SK-N-SH (cell line): ENCODE data around the gene ZBTB47. TPM values are rescaled to one million over a fixed set of nuclear protein-coding genes. Genes with fewer than 3 reads are reported as not detected.

Experiments used
- CTCF ChIA-PET: fragments of 300-600, 350-600 bp; formaldehyde crosslinking; extraction: SDS; loops from one replicate; lab custom pipeline; 2021; lab: Yijun Ruan, JAX
- POLR2A ChIA-PET: fragments of 350-600 bp; sonication (Branson Sonifier 250); formaldehyde crosslinking; extraction: SDS; loops from one replicate; lab custom pipeline; 2020; ENCODE audit warnings: antibody characterized with exemption, inconsistent platforms; lab: Yijun Ruan, JAX
- DNase-seq: peaks from one replicate; pipeline ENCODE4 v3.0.0; 2012
- H2AFZ ChIP-seq: fragments of 200-600 bp; sonication (generic); 2 replicates; pipeline ENCODE4 v1.8.1; 2016; ENCODE audit warnings: antibody characterized with exemption, mild to moderate bottlenecking, low read depth
- H3F3A ChIP-seq: fragments of 200-600 bp; sonication (generic); replicated peaks from 2 replicates; pipeline ENCODE3; 2016; ENCODE audit warnings: antibody characterized with exemption, mild to moderate bottlenecking; ENCODE audit not compliant: insufficient read depth
- H3K27ac ChIP-seq, 2 experiments: fragments of 200-500 bp in 1 of 2; fragments of 200-600 bp in 1 of 2; sonication (Bioruptor generic) in 1 of 2; sonication (generic), shearing (Covaris generic) in 1 of 2; 2 replicates each; pipeline versions ENCODE4 v1.5.1 to v1.6.1; 2014 to 2016; ENCODE audit warnings: low read depth in 2 of 2, inconsistent platforms in 1 of 2, low read length in 1 of 2, mild to moderate bottlenecking in 1 of 2, mixed read lengths in 1 of 2
- H3K27me3 ChIP-seq: fragments of 200-600 bp; sonication (generic), shearing (Covaris generic); 2 replicates; pipeline ENCODE4 v1.6.1; 2016; ENCODE audit warnings: mixed run types; ENCODE audit not compliant: insufficient read depth
- H3K36me3 ChIP-seq, 2 experiments: fragments of 200-500 bp in 1 of 2; fragments of 200-600 bp in 1 of 2; sonication (Bioruptor generic) in 1 of 2; sonication (generic) in 1 of 2; replicated peaks in 1 of 2; 2 replicates each; pipeline versions ENCODE3 to v1.5.1; 2014 to 2016; ENCODE audit warnings: low read length in 1 of 2, mild to moderate bottlenecking in 1 of 2; ENCODE audit not compliant: insufficient read depth in 2 of 2, control insufficient read depth in 1 of 2
- H3K4me1 ChIP-seq, 2 experiments: fragments of 200-500 bp in 1 of 2; fragments of 200-600 bp in 1 of 2; sonication (Bioruptor generic) in 1 of 2; sonication (generic), shearing (Covaris generic) in 1 of 2; 2 replicates each; pipeline versions ENCODE4 v1.5.1 to v1.6.1; 2014 to 2016; ENCODE audit warnings: low read depth in 1 of 2, low read length in 1 of 2, mixed run types in 1 of 2; ENCODE audit not compliant: insufficient read depth in 2 of 2, control insufficient read depth in 1 of 2
- H3K4me2 ChIP-seq: fragments of 200-600 bp; sonication (generic), shearing (Covaris generic); 2 replicates; pipeline ENCODE4 v1.6.1; 2017; ENCODE audit warnings: mixed run types
- H3K4me3 ChIP-seq, 2 experiments: fragments of 200-500 bp in 1 of 2; fragments of 200-600 bp in 1 of 2; sonication (Bioruptor generic) in 1 of 2; sonication (generic), shearing (Covaris generic) in 1 of 2; 2 replicates each; pipeline versions ENCODE4 v1.5.1 to v1.8.1; 2014 to 2016; ENCODE audit warnings: low read depth in 2 of 2, inconsistent platforms in 1 of 2, low read length in 1 of 2, mild to moderate bottlenecking in 1 of 2, mixed read lengths in 1 of 2, moderate library complexity in 1 of 2
- H3K79me2 ChIP-seq: fragments of 200-600 bp; sonication (generic); 2 replicates; pipeline ENCODE4 v1.8.1; 2017; ENCODE audit warnings: mild to moderate bottlenecking; ENCODE audit not compliant: insufficient read depth
- H3K9ac ChIP-seq: fragments of 200-600 bp; sonication (generic); 2 replicates; pipeline ENCODE4 v1.6.1; 2017; ENCODE audit warnings: mixed run types
- H3K9me2 ChIP-seq: fragments of 200-600 bp; sonication (generic); 2 replicates; pipeline ENCODE4 v1.6.1; 2017; ENCODE audit warnings: mixed run types
- H3K9me3 ChIP-seq: fragments of 200-600 bp; sonication (generic); 2 replicates; pipeline ENCODE4 v1.6.1; 2017; ENCODE audit warnings: mixed run types, mild to moderate bottlenecking, moderate library complexity
- H4K20me1 ChIP-seq: fragments of 200-600 bp; sonication (generic); 2 replicates; pipeline ENCODE4 v1.6.1; 2017; ENCODE audit warnings: mild to moderate bottlenecking, mixed run types; ENCODE audit not compliant: insufficient read depth
- CHD2 ChIP-seq: fragments of 150-350 bp; IDR thresholded peaks from 2 replicates; pipeline ENCODE4 v1.6.1; 2018; ENCODE audit warnings: low read length; ENCODE audit not compliant: partially characterized antibody
- ELF1 ChIP-seq: IDR thresholded peaks from 2 replicates; pipeline ENCODE4 v1.4.0; 2012
- EP300 ChIP-seq, 2 experiments: IDR thresholded peaks; 2 replicates each; pipeline versions ENCODE4 v1.4.0 to v1.6.1; 2012; ENCODE audit warnings: borderline replicate concordance in 1 of 2, low read depth in 1 of 2, low read length in 1 of 2
- FOSL2 ChIP-seq: IDR thresholded peaks from 2 replicates; pipeline ENCODE4 v1.4.0; 2012; ENCODE audit warnings: low read depth, mild to moderate bottlenecking, moderate library complexity, borderline replicate concordance
- GABPA ChIP-seq: IDR thresholded peaks from 2 replicates; pipeline ENCODE4 v1.4.0; 2012; ENCODE audit warnings: low read depth, mild to moderate bottlenecking
- GATA2 ChIP-seq: sonication (generic); formaldehyde crosslinking; IDR thresholded peaks from 2 replicates; pipeline ENCODE4 v1.5.0; 2020; ENCODE audit warnings: mild to moderate bottlenecking, missing genetic modification reagents
- MXI1 ChIP-seq: IDR thresholded peaks from 2 replicates; pipeline ENCODE4 v1.6.1; 2012; ENCODE audit warnings: mild to moderate bottlenecking, low read depth, low read length, improper control_type of control experiment
- NRF1 ChIP-seq: IDR thresholded peaks from 2 replicates; pipeline ENCODE4 v1.6.1; 2012; ENCODE audit warnings: low read depth, mild to moderate bottlenecking, low read length
- PBX3 ChIP-seq: IDR thresholded peaks from 2 replicates; pipeline ENCODE4; 2012
- POLR2AphosphoS5 ChIP-seq: IDR thresholded peaks from 2 replicates; pipeline ENCODE4 v1.6.1; 2012; ENCODE audit warnings: low read depth, low read length
- RCOR1 ChIP-seq: fragments of 150-350 bp; IDR thresholded peaks from 2 replicates; pipeline ENCODE4 v1.6.1; 2017; ENCODE audit warnings: antibody characterized with exemption, low read length
- SIN3A ChIP-seq: IDR thresholded peaks from 2 replicates; pipeline ENCODE4 v1.6.1; 2012; ENCODE audit warnings: low read depth, mild to moderate bottlenecking, low read length, moderate library complexity, borderline replicate concordance
- TCF12 ChIP-seq: IDR thresholded peaks from 2 replicates; pipeline ENCODE4 v1.4.0; 2012
- TEAD4 ChIP-seq: IDR thresholded peaks from 2 replicates; pipeline ENCODE4 v1.4.0; 2012; ENCODE audit warnings: mild to moderate bottlenecking, borderline replicate concordance; ENCODE audit not compliant: insufficient read depth
- USF2 ChIP-seq: fragments of 150-350 bp; IDR thresholded peaks from 2 replicates; pipeline ENCODE4 v1.6.1; 2017; ENCODE audit warnings: antibody characterized with exemption, low read length, low read depth, borderline replicate concordance
- ZBTB33 ChIP-seq: IDR thresholded peaks from 2 replicates; pipeline ENCODE4 v1.4.0; 2012; ENCODE audit warnings: low read depth, borderline replicate concordance
- WGBS: methylation state at CpG from one replicate; pipeline ENCODE4 v1.1.6; 2017; ENCODE audit warnings: low lambda C conversion rate; 5-methylcytosine and 5-hydroxymethylcytosine counted together
- polyA plus RNA-seq, 3 experiments: library from polyadenylated mRNA; depleted of rRNA; stranded (reverse); fragments of >200 nt; gene quantifications; 2 replicates each; pipeline ENCODE4 v1.2.3, GENCODE V29; 2012
- TF ChIP-seq, protein P1 (sequence below): fragments of 200-600 bp; sonication (generic); IDR thresholded peaks from 2 replicates; pipeline ENCODE4 v1.6.1; 2017; ENCODE audit warnings: antibody characterized with exemption, mild to moderate bottlenecking, moderate library complexity
- TF ChIP-seq, protein P2 (sequence below): IDR thresholded peaks from 2 replicates; pipeline ENCODE4 v1.6.1; 2012; ENCODE audit warnings: mild to moderate bottlenecking, low read depth, low read length, moderate library complexity

ZBTB47 gene
- polyA plus RNA-seq, 1 of the 3 experiments (the other 2 are of a cell fraction): 9.9 TPM

DNA sequence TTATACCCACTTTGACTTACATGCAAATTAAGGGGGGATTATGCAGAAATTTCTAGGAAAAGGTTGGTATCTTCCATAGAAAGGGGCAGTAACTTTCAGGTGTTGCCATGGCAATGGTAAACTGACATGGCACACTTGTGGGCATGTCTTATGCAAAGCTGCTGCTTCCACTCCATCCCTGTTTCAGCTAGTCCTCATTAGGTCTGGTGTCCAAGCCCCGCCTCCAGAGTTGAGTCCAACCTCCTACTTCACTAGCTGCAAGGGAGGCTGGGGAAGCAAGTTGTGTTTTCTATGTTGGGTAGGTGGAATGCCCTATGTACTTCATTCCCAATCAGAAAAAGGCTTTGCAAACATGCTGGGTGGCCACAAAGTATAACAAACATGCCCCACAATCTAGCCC, 17.2 kb downstream of the ZBTB47 start:
- H3K27me3 ChIP-seq: no peaks in the 10 kb centered on the region
- DNase-seq: no peak

More for the DNA sequence above, 17.2 kb downstream of the ZBTB47 start:
- ChIA-PET POLR2A (no interaction called here), CTCF (interaction anchor here (1.2 kb wide), 1 partner anchor 12 kb away, joined by 4 read pairs; no protein-coding TSS in a partner anchor)
- Histone ChIP-seq H3K36me3 (no peaks in the 10 kb centered on the region), H3K79me2 (no peaks in the 10 kb centered on the region), H3K4me2 (no peak overlapping the region), H3K9me2 (no peaks in the 10 kb centered on the region), H2AFZ (no peak overlapping the region), H3F3A (no peaks in the 10 kb centered on the region), H3K9me3 (no peaks in the 10 kb centered on the region), H3K9ac (no peak overlapping the region), H3K4me1 (peaks cover 0 to 14% of the 10 kb centered on the region in 2 experiments; a peak in 1 of 4 replicates), H4K20me1 (no peaks in the 10 kb centered on the region), H3K27ac (no peak overlapping the region), H3K4me3 (no peak overlapping the region)
- TF ChIP-seq SIN3A: no peak
- no peak for TF ChIP-seq GATA2 (CRISPR knock-in tag)
- TF ChIP-seq, protein P1, sequence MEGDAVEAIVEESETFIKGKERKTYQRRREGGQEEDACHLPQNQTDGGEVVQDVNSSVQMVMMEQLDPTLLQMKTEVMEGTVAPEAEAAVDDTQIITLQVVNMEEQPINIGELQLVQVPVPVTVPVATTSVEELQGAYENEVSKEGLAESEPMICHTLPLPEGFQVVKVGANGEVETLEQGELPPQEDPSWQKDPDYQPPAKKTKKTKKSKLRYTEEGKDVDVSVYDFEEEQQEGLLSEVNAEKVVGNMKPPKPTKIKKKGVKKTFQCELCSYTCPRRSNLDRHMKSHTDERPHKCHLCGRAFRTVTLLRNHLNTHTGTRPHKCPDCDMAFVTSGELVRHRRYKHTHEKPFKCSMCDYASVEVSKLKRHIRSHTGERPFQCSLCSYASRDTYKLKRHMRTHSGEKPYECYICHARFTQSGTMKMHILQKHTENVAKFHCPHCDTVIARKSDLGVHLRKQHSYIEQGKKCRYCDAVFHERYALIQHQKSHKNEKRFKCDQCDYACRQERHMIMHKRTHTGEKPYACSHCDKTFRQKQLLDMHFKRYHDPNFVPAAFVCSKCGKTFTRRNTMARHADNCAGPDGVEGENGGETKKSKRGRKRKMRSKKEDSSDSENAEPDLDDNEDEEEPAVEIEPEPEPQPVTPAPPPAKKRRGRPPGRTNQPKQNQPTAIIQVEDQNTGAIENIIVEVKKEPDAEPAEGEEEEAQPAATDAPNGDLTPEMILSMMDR: no peak
- no peak for TF ChIP-seq USF2
- TF ChIP-seq POLR2AphosphoS5: no peak
- TF ChIP-seq FOSL2: no peak
- TF ChIP-seq PBX3: no peak
- no peak for TF ChIP-seq MXI1
- TF ChIP-seq TCF12: no peak
- TF ChIP-seq CHD2: no peak
- TF ChIP-seq EP300 (IDR thresholded peaks at IDR 0.05; ENCODE audit: borderline replicate concordance in 1 of 2, low read depth in 1 of 2, low read length in 1 of 2): no peak
- TF ChIP-seq GABPA: no peak
- no peak for TF ChIP-seq RCOR1
- no peak for TF ChIP-seq ZBTB33
- TF ChIP-seq, protein P2, sequence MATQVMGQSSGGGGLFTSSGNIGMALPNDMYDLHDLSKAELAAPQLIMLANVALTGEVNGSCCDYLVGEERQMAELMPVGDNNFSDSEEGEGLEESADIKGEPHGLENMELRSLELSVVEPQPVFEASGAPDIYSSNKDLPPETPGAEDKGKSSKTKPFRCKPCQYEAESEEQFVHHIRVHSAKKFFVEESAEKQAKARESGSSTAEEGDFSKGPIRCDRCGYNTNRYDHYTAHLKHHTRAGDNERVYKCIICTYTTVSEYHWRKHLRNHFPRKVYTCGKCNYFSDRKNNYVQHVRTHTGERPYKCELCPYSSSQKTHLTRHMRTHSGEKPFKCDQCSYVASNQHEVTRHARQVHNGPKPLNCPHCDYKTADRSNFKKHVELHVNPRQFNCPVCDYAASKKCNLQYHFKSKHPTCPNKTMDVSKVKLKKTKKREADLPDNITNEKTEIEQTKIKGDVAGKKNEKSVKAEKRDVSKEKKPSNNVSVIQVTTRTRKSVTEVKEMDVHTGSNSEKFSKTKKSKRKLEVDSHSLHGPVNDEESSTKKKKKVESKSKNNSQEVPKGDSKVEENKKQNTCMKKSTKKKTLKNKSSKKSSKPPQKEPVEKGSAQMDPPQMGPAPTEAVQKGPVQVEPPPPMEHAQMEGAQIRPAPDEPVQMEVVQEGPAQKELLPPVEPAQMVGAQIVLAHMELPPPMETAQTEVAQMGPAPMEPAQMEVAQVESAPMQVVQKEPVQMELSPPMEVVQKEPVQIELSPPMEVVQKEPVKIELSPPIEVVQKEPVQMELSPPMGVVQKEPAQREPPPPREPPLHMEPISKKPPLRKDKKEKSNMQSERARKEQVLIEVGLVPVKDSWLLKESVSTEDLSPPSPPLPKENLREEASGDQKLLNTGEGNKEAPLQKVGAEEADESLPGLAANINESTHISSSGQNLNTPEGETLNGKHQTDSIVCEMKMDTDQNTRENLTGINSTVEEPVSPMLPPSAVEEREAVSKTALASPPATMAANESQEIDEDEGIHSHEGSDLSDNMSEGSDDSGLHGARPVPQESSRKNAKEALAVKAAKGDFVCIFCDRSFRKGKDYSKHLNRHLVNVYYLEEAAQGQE: no peak
- no peak for TF ChIP-seq ELF1
- TF ChIP-seq TEAD4: no peak
- TF ChIP-seq NRF1: no peak
- 30% methylated on average over 1 of the region's 1 CpG for WGBS
